ENCODE data around the gene ANAPC16. TPM values are rescaled to one million over a fixed set of nuclear protein-coding genes. Genes with fewer than 3 reads are reported as not detected.
A peak's percentile ranks its signal among the peaks of the same experiment; 100 is the strongest.

ANAPC16 gene
- total RNA-seq, 3 donors from 2014 or later, result 104 to 155 (median 112) TPM

GRCh38 chr10:72177454-72177853, 38.4 kb upstream of the ANAPC16 start:
- DNase-seq (ENCODE audit: low spot score in 2 of 2), result no peak
- H3K4me1 ChIP-seq, result no peaks in the 10 kb centered on the region

GRCh38 chr10:72184156-72184555, 31.7 kb upstream of the ANAPC16 start:
- Histone ChIP-seq H3K27me3 (no peaks in the 10 kb centered on the region), H3K9me3 (no peaks in the 10 kb centered on the region), H3K4me3 (no peak overlapping the region), H3K4me1 (no peaks in the 10 kb centered on the region), H3K27ac (no peak overlapping the region), H3K36me3 (no peaks in the 10 kb centered on the region)
- TF ChIP-seq CTCF (IDR thresholded peaks at IDR 0.05) (no peak), POLR2A (IDR thresholded peaks at IDR 0.05) (no peak), POLR2AphosphoS5 (IDR thresholded peaks at IDR 0.05) (no peak)
- intact Hi-C loops (cut with DNase I; ENCODE audit: low total_unique reads), result no loop called here
- DNase-seq (ENCODE audit: low spot score in 2 of 2), result no peak

More at GRCh38 chr10:72177454-72177853, 38.4 kb upstream of the ANAPC16 start:
- H3K27ac ChIP-seq, result no peak overlapping the region
- no peaks in the 10 kb centered on the region for H3K9me3 ChIP-seq
- H3K4me3 ChIP-seq, result no peak overlapping the region
- no peaks in the 10 kb centered on the region for H3K27me3 ChIP-seq
- intact Hi-C loops (cut with DNase I; ENCODE audit: low total_unique reads), result no loop called here
- no peaks in the 10 kb centered on the region for H3K36me3 ChIP-seq
- TF ChIP-seq POLR2A (IDR thresholded peaks at IDR 0.05), result no peak

GRCh38 chr10:72186258-72186981, 29.4 kb upstream of the ANAPC16 start:
- no peaks in the 10 kb centered on the region for H3K36me3 ChIP-seq

GRCh38 chr10:72186982-72187330, 28.9 kb upstream of the ANAPC16 start:
- H3K36me3 ChIP-seq, result no peaks in the 10 kb centered on the region
- no peaks in the 10 kb centered on the region for H3K4me1 ChIP-seq
- intact Hi-C loops (cut with DNase I; ENCODE audit: low total_unique reads), result no loop called here
- no peak for DNase-seq (ENCODE audit: low spot score in 2 of 2)
- H3K9me3 ChIP-seq, result no peaks in the 10 kb centered on the region
- TF ChIP-seq POLR2AphosphoS5 (IDR thresholded peaks at IDR 0.05), result no peak
- TF ChIP-seq POLR2A (IDR thresholded peaks at IDR 0.05), result no peak
- TF ChIP-seq CTCF (IDR thresholded peaks at IDR 0.05), result no peak
- H3K27ac ChIP-seq, result peak overlapping the region; percentile 83 to 92
- H3K27me3 ChIP-seq, result no peaks in the 10 kb centered on the region
- H3K4me3 ChIP-seq, result no peak overlapping the region

More at GRCh38 chr10:72186258-72186981, 29.4 kb upstream of the ANAPC16 start:
- TF ChIP-seq CTCF (IDR thresholded peaks at IDR 0.05) (no peak), POLR2AphosphoS5 (IDR thresholded peaks at IDR 0.05) (peak in 2 of 3 donors; percentile 40 to 52)
- H3K4me1 ChIP-seq, result no peaks in the 10 kb centered on the region
- no peak for DNase-seq (ENCODE audit: low spot score in 2 of 2)
- no peaks in the 10 kb centered on the region for H3K9me3 ChIP-seq
- intact Hi-C loops (cut with DNase I; ENCODE audit: low total_unique reads), result no loop called here
- no peaks in the 10 kb centered on the region for H3K27me3 ChIP-seq
- peak overlapping the region; percentile 83 to 89 for H3K27ac ChIP-seq
- peak overlapping the region in 1 of 3 donors; percentile 31 for H3K4me3 ChIP-seq

GRCh38 chr10:72194949-72195348, 20.9 kb upstream of the ANAPC16 start:
- Histone ChIP-seq H3K4me1 (no peaks in the 10 kb centered on the region), H3K4me3 (no peak overlapping the region), H3K36me3 (no peaks in the 10 kb centered on the region), H3K9me3 (no peaks in the 10 kb centered on the region), H3K27ac (no peak overlapping the region), H3K27me3 (no peaks in the 10 kb centered on the region)
- intact Hi-C loops (cut with DNase I; ENCODE audit: low total_unique reads), result no loop called here
- no peak for DNase-seq (ENCODE audit: low spot score in 2 of 2)
- TF ChIP-seq POLR2A (IDR thresholded peaks at IDR 0.05) (no peak), POLR2AphosphoS5 (IDR thresholded peaks at IDR 0.05) (no peak), CTCF (IDR thresholded peaks at IDR 0.05) (no peak)
